Transverse colon (tissue), 3 donors: Measurements from ENCODE around the gene GNAI1.

Source experiments
- POLR2A ChIP-seq: fragments of 450-650 bp; IDR thresholded peaks from one replicate; pipeline ENCODE4 v1.6.1; 2016; ENCODE audit warnings: antibody characterized with exemption, mild to moderate bottlenecking, moderate library complexity
- TF ChIP-seq, protein P1 (sequence below), 5 experiments: fragments of 200-600 bp in 3 of 5; fragments of 450-650 bp in 2 of 5; sonication (generic) in 3 of 5; IDR thresholded peaks; 1 replicate in 2 of 5; 2 replicates in 3 of 5; pipeline ENCODE4 v1.5.1; 2016 to 2017; ENCODE audit warnings: antibody characterized with exemption in 5 of 5, inconsistent platforms in 3 of 5, mild to moderate bottlenecking in 2 of 5, moderate library complexity in 1 of 5

DNA sequence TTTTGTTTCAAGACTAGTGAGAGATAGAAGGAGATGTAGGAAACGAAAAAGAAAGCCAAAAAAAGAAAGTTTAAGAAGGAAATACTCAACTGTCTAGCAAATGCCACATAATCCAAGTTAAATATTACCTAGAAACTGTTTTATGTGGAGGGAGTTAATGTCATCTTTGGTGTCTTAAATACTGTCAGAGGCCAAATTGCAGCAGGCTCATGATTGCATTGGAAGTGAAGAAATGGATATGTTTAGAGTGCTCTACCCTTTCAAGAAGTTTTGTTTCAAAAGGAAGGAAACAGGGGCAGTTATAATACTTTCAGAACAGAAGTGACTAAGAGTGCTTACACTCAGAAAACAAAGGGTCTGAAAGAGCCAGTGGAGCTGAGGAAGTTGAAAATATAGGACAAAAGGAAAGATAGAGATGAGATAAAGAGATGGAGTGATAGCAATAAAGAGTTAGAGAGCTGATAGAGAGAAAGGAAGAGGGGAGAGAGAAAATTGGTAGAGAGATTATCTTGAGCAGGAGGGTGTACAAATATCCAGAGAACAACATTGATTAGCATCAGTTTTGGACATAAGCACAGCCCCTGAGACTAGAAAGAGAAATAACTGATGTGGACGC lies 28.0 kb upstream of the GNAI1 start:
- TF ChIP-seq, protein P1, sequence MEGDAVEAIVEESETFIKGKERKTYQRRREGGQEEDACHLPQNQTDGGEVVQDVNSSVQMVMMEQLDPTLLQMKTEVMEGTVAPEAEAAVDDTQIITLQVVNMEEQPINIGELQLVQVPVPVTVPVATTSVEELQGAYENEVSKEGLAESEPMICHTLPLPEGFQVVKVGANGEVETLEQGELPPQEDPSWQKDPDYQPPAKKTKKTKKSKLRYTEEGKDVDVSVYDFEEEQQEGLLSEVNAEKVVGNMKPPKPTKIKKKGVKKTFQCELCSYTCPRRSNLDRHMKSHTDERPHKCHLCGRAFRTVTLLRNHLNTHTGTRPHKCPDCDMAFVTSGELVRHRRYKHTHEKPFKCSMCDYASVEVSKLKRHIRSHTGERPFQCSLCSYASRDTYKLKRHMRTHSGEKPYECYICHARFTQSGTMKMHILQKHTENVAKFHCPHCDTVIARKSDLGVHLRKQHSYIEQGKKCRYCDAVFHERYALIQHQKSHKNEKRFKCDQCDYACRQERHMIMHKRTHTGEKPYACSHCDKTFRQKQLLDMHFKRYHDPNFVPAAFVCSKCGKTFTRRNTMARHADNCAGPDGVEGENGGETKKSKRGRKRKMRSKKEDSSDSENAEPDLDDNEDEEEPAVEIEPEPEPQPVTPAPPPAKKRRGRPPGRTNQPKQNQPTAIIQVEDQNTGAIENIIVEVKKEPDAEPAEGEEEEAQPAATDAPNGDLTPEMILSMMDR (IDR thresholded peaks at IDR 0.05) = no peak
- TF ChIP-seq POLR2A = no peak
